Ishikawa (cell line): Measurements from ENCODE around the gene RER1.

Experiments used
- CEBPB ChIP-seq: IDR thresholded peaks from 2 replicates; pipeline ENCODE4 v1.6.1; 2012
- CREB1 ChIP-seq: IDR thresholded peaks from 2 replicates; pipeline ENCODE4 v1.6.1; 2012; ENCODE audit warnings: low read depth
- EGR1 ChIP-seq: IDR thresholded peaks from 2 replicates; pipeline ENCODE4 v1.6.1; 2012
- EP300 ChIP-seq: IDR thresholded peaks from 2 replicates; pipeline ENCODE4 v1.6.1; 2012; ENCODE audit warnings: borderline replicate concordance
- FOXM1 ChIP-seq: IDR thresholded peaks from 2 replicates; pipeline ENCODE4 v1.6.1; 2012; ENCODE audit warnings: low read depth, borderline replicate concordance
- NFIC ChIP-seq: IDR thresholded peaks from 2 replicates; pipeline ENCODE4 v1.6.1; 2012
- RAD21 ChIP-seq: IDR thresholded peaks from 2 replicates; pipeline ENCODE4 v1.6.1; 2012; ENCODE audit warnings: low read depth
- TAF1 ChIP-seq: IDR thresholded peaks from 2 replicates; pipeline ENCODE4 v1.6.1; 2012; ENCODE audit warnings: low read depth, mild to moderate bottlenecking
- TCF12 ChIP-seq: IDR thresholded peaks from 2 replicates; pipeline ENCODE4 v1.6.1; 2012; ENCODE audit warnings: low read depth
- TEAD4 ChIP-seq: IDR thresholded peaks from 2 replicates; pipeline ENCODE4 v1.6.1; 2012
- YY1 ChIP-seq: IDR thresholded peaks from 2 replicates; pipeline ENCODE4 v1.6.1; 2012; ENCODE audit warnings: low read depth
- ZBTB7A ChIP-seq: IDR thresholded peaks from 2 replicates; pipeline ENCODE4 v1.6.1; 2012; ENCODE audit warnings: low read depth
- TF ChIP-seq, protein P1 (sequence below): IDR thresholded peaks from 2 replicates; pipeline ENCODE4 v1.6.1; 2012; ENCODE audit warnings: low read depth, mild to moderate bottlenecking
- TF ChIP-seq, protein P2 (sequence below): IDR thresholded peaks from 2 replicates; pipeline ENCODE4 v1.6.1; 2012
- TF ChIP-seq, protein P3 (sequence below): IDR thresholded peaks from 2 replicates; pipeline ENCODE4 v1.6.1; 2012

The RER1 gene

DNA sequence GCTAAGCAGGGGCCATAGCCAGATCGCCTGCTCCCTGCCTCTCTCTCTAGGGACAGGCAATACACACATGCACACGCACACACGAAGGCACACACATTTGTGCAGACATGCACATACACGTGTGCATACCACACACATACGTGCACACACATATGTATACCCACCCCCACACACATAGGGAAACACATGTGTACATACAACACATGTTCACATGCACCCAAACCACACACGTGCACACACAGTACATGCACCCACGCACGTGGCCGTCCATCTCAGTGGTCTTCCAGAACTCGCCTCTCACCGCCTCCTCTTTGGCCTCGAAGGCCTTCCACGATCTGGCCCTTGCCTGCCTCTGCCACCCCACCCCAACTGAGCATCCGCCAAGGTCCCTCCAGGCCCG, 46.0 kb downstream of the RER1 start:
- TF ChIP-seq CEBPB (no peak), TEAD4 (no peak), CREB1 (no peak), TCF12 (no peak), NFIC (no peak), FOXM1 (no peak), EP300 (no peak), TAF1 (no peak), YY1 (no peak), EGR1 (no peak)
- TF ChIP-seq, protein P1, sequence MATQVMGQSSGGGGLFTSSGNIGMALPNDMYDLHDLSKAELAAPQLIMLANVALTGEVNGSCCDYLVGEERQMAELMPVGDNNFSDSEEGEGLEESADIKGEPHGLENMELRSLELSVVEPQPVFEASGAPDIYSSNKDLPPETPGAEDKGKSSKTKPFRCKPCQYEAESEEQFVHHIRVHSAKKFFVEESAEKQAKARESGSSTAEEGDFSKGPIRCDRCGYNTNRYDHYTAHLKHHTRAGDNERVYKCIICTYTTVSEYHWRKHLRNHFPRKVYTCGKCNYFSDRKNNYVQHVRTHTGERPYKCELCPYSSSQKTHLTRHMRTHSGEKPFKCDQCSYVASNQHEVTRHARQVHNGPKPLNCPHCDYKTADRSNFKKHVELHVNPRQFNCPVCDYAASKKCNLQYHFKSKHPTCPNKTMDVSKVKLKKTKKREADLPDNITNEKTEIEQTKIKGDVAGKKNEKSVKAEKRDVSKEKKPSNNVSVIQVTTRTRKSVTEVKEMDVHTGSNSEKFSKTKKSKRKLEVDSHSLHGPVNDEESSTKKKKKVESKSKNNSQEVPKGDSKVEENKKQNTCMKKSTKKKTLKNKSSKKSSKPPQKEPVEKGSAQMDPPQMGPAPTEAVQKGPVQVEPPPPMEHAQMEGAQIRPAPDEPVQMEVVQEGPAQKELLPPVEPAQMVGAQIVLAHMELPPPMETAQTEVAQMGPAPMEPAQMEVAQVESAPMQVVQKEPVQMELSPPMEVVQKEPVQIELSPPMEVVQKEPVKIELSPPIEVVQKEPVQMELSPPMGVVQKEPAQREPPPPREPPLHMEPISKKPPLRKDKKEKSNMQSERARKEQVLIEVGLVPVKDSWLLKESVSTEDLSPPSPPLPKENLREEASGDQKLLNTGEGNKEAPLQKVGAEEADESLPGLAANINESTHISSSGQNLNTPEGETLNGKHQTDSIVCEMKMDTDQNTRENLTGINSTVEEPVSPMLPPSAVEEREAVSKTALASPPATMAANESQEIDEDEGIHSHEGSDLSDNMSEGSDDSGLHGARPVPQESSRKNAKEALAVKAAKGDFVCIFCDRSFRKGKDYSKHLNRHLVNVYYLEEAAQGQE, result no peak
- TF ChIP-seq, protein P2, sequence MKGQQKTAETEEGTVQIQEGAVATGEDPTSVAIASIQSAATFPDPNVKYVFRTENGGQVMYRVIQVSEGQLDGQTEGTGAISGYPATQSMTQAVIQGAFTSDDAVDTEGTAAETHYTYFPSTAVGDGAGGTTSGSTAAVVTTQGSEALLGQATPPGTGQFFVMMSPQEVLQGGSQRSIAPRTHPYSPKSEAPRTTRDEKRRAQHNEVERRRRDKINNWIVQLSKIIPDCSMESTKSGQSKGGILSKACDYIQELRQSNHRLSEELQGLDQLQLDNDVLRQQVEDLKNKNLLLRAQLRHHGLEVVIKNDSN, result no peak

DNA sequence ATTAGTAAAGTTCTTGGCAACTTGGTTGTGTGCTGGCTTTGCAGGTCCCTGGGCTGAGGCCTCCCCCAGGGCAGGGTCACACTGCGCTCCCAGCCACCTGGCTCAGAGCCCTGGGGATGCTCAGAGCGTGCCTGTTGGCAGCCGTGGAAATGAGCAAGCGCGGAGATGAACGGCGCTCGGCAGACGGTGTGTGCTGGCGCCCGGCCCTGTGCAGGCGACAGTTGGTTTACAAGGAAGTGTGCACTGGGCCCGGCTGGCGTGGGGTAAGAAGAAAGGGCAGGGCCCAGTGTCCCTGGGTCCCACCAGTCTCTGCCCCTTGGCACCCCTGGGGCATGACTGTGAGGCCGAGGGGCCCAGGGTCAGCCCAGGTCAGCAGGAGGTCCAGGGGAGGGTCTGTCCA, 46.4 kb downstream of the RER1 start:
- TF ChIP-seq RAD21 (no peak), NFIC (no peak), TCF12 (no peak), CEBPB (no peak), TAF1 (no peak), ZBTB7A (no peak)
- TF ChIP-seq, protein P1, result no peak

DNA sequence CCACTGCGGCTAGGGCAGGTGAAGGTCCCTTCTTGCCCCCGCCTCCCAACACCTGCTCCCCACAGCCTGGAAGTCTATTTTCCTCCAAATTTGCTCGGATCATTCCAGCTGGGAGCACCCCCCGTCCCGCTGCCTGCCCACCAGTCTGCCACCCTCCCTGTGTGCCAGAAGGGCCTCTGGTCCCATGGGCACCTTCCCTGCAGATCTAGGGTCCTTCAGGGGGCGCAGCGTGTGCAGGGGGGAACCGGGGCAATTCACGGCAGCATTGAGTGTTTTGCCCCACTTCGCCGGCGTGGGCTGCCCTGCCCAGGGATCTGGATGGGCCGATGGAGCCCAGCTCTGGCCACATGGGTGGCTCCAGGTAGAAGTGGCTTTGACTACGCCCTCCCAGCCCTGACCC, 47.0 kb downstream of the RER1 start:
- TF ChIP-seq TEAD4 (no peak), RAD21 (no peak), TCF12 (no peak), CEBPB (no peak), FOXM1 (no peak), EGR1 (no peak), CREB1 (no peak), EP300 (no peak), TAF1 (no peak), ZBTB7A (no peak), NFIC (no peak), YY1 (no peak)
- TF ChIP-seq, protein P2, result no peak
- TF ChIP-seq, protein P1, result no peak
- TF ChIP-seq, protein P3, sequence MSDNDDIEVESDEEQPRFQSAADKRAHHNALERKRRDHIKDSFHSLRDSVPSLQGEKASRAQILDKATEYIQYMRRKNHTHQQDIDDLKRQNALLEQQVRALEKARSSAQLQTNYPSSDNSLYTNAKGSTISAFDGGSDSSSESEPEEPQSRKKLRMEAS, result no peak

DNA sequence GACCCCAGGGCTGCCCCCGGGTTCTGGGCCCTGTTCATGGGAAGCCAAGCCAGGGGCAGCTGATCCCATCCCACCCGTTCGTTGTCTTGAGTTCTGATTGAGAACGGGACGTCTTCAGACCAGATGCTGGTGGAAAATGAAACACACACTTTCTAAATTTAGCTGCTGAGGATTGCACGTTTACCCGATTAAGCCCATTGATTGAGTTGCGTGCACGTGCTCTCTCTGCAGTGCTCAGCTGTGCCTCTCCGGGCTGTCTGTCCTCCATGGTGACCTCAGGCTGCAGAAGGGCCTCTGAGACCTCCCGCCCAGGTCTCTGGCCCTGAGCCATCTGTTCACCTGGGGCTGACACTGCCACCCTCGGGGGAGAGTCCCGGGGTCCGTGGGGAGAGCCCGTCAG, 47.7 kb downstream of the RER1 start:
- no peak for TF ChIP-seq TCF12
- TF ChIP-seq ZBTB7A, result no peak
- TF ChIP-seq YY1, result no peak
- TF ChIP-seq CREB1, result no peak
- TF ChIP-seq TEAD4, result no peak
- TF ChIP-seq RAD21, result no peak
- TF ChIP-seq, protein P2, result no peak
- TF ChIP-seq CEBPB, result no peak

DNA sequence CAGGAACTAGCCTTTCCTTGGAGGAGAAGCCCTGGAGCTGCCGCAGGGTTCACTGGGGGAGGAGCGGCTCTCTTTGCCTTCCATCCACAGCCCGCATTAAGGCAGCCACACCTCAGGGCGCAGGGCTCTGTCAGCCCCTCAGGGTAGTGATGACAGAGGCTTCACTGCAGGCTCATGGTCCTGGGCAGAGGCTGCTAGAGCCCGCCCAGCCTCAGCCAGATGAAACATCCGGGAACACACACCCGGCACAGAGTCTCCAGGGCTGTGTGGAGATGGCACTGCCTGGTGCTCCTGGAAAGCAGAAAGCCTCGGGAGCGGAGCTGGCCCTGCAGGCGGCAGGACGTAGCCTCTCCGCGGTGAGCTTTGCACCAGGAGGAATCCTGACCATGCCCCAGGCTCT, 50.1 kb downstream of the RER1 start:
- TF ChIP-seq, protein P1, result no peak
- TF ChIP-seq NFIC, result no peak
- TF ChIP-seq TCF12, result no peak
- TF ChIP-seq CEBPB, result no peak
- no peak for TF ChIP-seq FOXM1
- TF ChIP-seq ZBTB7A, result no peak
- TF ChIP-seq EP300, result no peak
- TF ChIP-seq, protein P2, result no peak
- TF ChIP-seq, protein P3, result no peak
- no peak for TF ChIP-seq TAF1
- no peak for TF ChIP-seq EGR1
- TF ChIP-seq RAD21, result no peak
- TF ChIP-seq CREB1, result no peak
